ENCODE data around the gene SAMD4B.
A peak's percentile ranks its signal among the peaks of the same experiment; 100 is the strongest.

The SAMD4B gene

GRCh38 chr19:39410831-39411080 lies 68.5 kb downstream of the SAMD4B start:
- no peak for DNase-seq

- no peak for DNase-seq
These were observed 69.0 kb downstream of the SAMD4B start for GRCh38 chr19:39411081-39411831.

GRCh38 chr19:39411832-39412099 lies 69.5 kb downstream of the SAMD4B start:
- peak; percentile 97 for DNase-seq

- peak; percentile 99 for DNase-seq
These were observed 70.1 kb downstream of the SAMD4B start, which contains the start of gene PLEKHG2 for GRCh38 chr19:39412100-39412866. Gene PLEKHG2 (plus strand): TSS chr19:39412669. CDS start chr19:39414087, 1,418 bp downstream.

- DNase-seq = no peak
These were observed 70.6 kb downstream of the SAMD4B start for GRCh38 chr19:39412867-39413271.

- peak; percentile 90 for DNase-seq
These were observed 71.2 kb downstream of the SAMD4B start for GRCh38 chr19:39413272-39413910.

- no peak for DNase-seq
These were observed 71.8 kb downstream of the SAMD4B start for GRCh38 chr19:39413911-39414608.

- DNase-seq = no peak
These were observed 73.2 kb downstream of the SAMD4B start for GRCh38 chr19:39415111-39416046.

- no peak for DNase-seq
These were observed 74.2 kb downstream of the SAMD4B start for GRCh38 chr19:39416152-39417120.

GRCh38 chr19:39417463-39418181 lies 75.4 kb downstream of the SAMD4B start:
- DNase-seq = no peak

- no peak for DNase-seq
These were observed 76.8 kb downstream of the SAMD4B start for GRCh38 chr19:39419003-39419402.

- no peak for DNase-seq
These were observed 78.5 kb downstream of the SAMD4B start for GRCh38 chr19:39420769-39421168.

GRCh38 chr19:39422020-39422419 lies 79.8 kb downstream of the SAMD4B start:
- DNase-seq = no peak

- no peak for DNase-seq
These were observed 81.3 kb downstream of the SAMD4B start for GRCh38 chr19:39423258-39424086.

- DNase-seq = no peak
These were observed 82.7 kb downstream of the SAMD4B start for GRCh38 chr19:39424934-39425333.

- no peak for DNase-seq
These were observed 83.5 kb downstream of the SAMD4B start for GRCh38 chr19:39425744-39426143.

- DNase-seq = no peak
These were observed 83.9 kb downstream of the SAMD4B start for GRCh38 chr19:39426170-39426569.

GRCh38 chr19:39427707-39428106 lies 85.5 kb downstream of the SAMD4B start:
- no peak for DNase-seq

- DNase-seq = peak; percentile 89
These were observed 86.3 kb downstream of the SAMD4B start for GRCh38 chr19:39428283-39429112.

All from eye (tissue), 1 donor.